Ovary (tissue), 10 donors: ENCODE data around the gene CCDC154. TPM values are rescaled to one million over a fixed set of nuclear protein-coding genes. Genes with fewer than 3 reads are reported as not detected.

Experiments
- DNase-seq, 5 donors: peaks; one replicate each; pipeline ENCODE4 v3.0.0-alpha.2; 2019 to 2020
- H3K27ac ChIP-seq, 2 donors: fragments of 200-600 bp; one replicate each; pipeline versions ENCODE4 v1.5.1 to v1.8.0; 2019 to 2022
- H3K27me3 ChIP-seq: fragments of 200-600 bp; one replicate; pipeline ENCODE4 v1.8.0; 2022
- H3K36me3 ChIP-seq: fragments of 200-600 bp; sonication (generic); one replicate; pipeline ENCODE4 v1.5.1; 2019
- H3K4me1 ChIP-seq: one replicate; pipeline ENCODE4 v1.8.1; 2013; ENCODE audit warnings: mild to moderate bottlenecking, moderate library complexity; ENCODE audit not compliant: insufficient read depth
- H3K4me3 ChIP-seq: fragments of 200-600 bp; sonication (generic); one replicate; pipeline ENCODE4 v1.5.1; 2017
- H3K9me3 ChIP-seq, 2 donors: fragments of 200-600 bp in 1 of 2; sonication (generic) in 1 of 2; one replicate each; pipeline versions ENCODE4 v1.5.1 to v1.8.1; 2013 to 2019; ENCODE audit warnings: mild to moderate bottlenecking in 1 of 2, moderate library complexity in 1 of 2
- CTCF ChIP-seq, 3 donors: fragments of 450-650 bp in 2 of 3; fragments of 200-600 bp in 1 of 3; IDR thresholded peaks; one replicate each; pipeline versions ENCODE4 v1.5.1 to v1.8.0; 2016 to 2022; ENCODE audit warnings: antibody characterized with exemption in 3 of 3, mild to moderate bottlenecking in 1 of 3
- EP300 ChIP-seq: sonication (generic); formaldehyde crosslinking; IDR thresholded peaks from one replicate; pipeline ENCODE4 v1.6.1; 2017; ENCODE audit warnings: antibody characterized with exemption
- POLR2A ChIP-seq: fragments of 450-650 bp; IDR thresholded peaks from one replicate; pipeline ENCODE4 v1.6.1; 2017; ENCODE audit warnings: antibody characterized with exemption, mild to moderate bottlenecking, moderate library complexity
- WGBS, 3 donors: extraction: QIAGEN DNeasy Blood & Tissue Kit in 1 of 3; methylation state at CpG; one replicate each; pipeline versions ENCODE4 v1.1.5 to v1.1.7; 2013 to 2017; 5-methylcytosine and 5-hydroxymethylcytosine counted together
- intact Hi-C, 4 donors: fragments of 100-400 bp; cut with DNase I; formaldehyde crosslinking; loops; one replicate each; pipeline versions ENCODE4 v1.11.0 to v1.15.1; 2022 to 2023
- long read RNA-seq, 3 donors: library from polyadenylated mRNA in 2 of 3; unstranded in 2 of 3; transcript quantifications; one replicate each; pipeline ENCODE4 v2.0.0 and lab custom pipeline, GENCODE V29; 2021 to 2026
- polyA plus RNA-seq, 2 donors: library from polyadenylated mRNA; stranded (reverse); fragments of 200-250 nt in 1 of 2; fragments of 350-450 nt in 1 of 2; fragmentation: Illumina TruSeq in 1 of 2; extraction: RNeasy Lipid Tissue Mini Kit (QIAGEN cat#74804) in 1 of 2; gene quantifications; one replicate each; pipeline ENCODE4 v1.2.3, GENCODE V29; 2013 to 2014
- total RNA-seq, 7 donors: library from RNA; depleted of rRNA in 2 of 7; stranded (reverse); fragments of >200 nt in 2 of 7; fragmentation: NEBNext Ultra II Directional in 3 of 7; extraction: Animal tissue kit (Norgen Biotek cat#: 25700) in 3 of 7; gene quantifications; one replicate each; pipeline versions ENCODE4 v1.1.0 to v1.2.4, GENCODE V29; 2016 to 2023
- donor health status: DM: no; HTN: no; CAD: no; lungs with moderate emphysema.
- donor health status: DM: no; HTN: no; CAD: no.
- donor health status: Bipolar disorder and iron deficiency.
- donor health status: DM: yes; HTN: yes; CAD: no.
- donor health status: DM: no; HTN: no; CAD: no.
- donor health status: DM: yes; HTN: yes; CAD: no.

Gene CCDC154
- total RNA-seq = 1 to 10 TPM; 1.3 to 3.5 (median 2.0) TPM
- polyA plus RNA-seq = 1 to 10 TPM in 1 of 2 donors, not detected in 1; 1.1 TPM
- long read RNA-seq, donor 1, partial matches to known transcripts = 4 of 11 reads
- long read RNA-seq, donor 1, other reads (novel, unspliced or antisense) = 7 of 11 reads
- long read RNA-seq, donor 2 = 0 reads
- long read RNA-seq, donor 3, partial matches to known transcripts = 0 of 2 reads
- long read RNA-seq, donor 3, other reads (novel, unspliced or antisense) = 2 of 2 reads

GRCh38 chr16:1443980-1444729, at the start of gene CCDC154:
Gene CCDC154 (minus strand): TSS chr16:1444556. CDS start chr16:1444322, 234 bp downstream.
- H3K4me1 ChIP-seq = peaks cover 3% of the 10 kb centered on the region
- no peak within 1 kb of the TSS for H3K4me3 ChIP-seq
- WGBS, 3 donors = 65 to 76% (median 75%) methylated on average over 22 to 27 of the region's 27 CpGs
- H3K27ac ChIP-seq = no peak within 1 kb of the TSS
- H3K27me3 ChIP-seq = no peaks in the 10 kb centered on the region
- TF ChIP-seq EP300 (no peak), POLR2A (no peak), CTCF (IDR thresholded peaks at IDR 0.05) (no peak)
- no peak for DNase-seq
- intact Hi-C loops = no loop called here
- H3K9me3 ChIP-seq = no peaks in the 10 kb centered on the region
- no peaks in the 10 kb centered on the region for H3K36me3 ChIP-seq

- Histone ChIP-seq H3K27me3 (no peaks in the 10 kb centered on the region), H3K4me1 (peaks cover 6% of the 10 kb centered on the region), H3K4me3 (peak overlapping the region; percentile 66), H3K36me3 (no peaks in the 10 kb centered on the region), H3K9me3 (no peaks in the 10 kb centered on the region), H3K27ac (peak overlapping the region; percentile 51 to 64)
- WGBS, 3 donors = 0 to 1% (median 0%) methylated on average over 14 to 30 of the region's 30 CpGs
- intact Hi-C loops = loop anchor here in 1 of 4 donors (10.0 kb wide), 1 partner anchor 69 kb away; the partner anchor contains the start of gene UQCC4
- TF ChIP-seq CTCF (IDR thresholded peaks at IDR 0.05) (no peak), POLR2A (no peak), EP300 (no peak)
- no peak for DNase-seq
Observed at GRCh38 chr16:1493746-1494094, 49.4 kb upstream of the CCDC154 start.

- Histone ChIP-seq H3K4me3 (peak within 1 kb of the TSS; percentile 66), H3K9me3 (no peaks in the 10 kb centered on the region), H3K27ac (peak within 1 kb of the TSS; percentile 51 to 64), H3K4me1 (peaks cover 6% of the 10 kb centered on the region), H3K27me3 (no peaks in the 10 kb centered on the region), H3K36me3 (no peaks in the 10 kb centered on the region)
- TF ChIP-seq EP300 = no peak
- TF ChIP-seq CTCF (IDR thresholded peaks at IDR 0.05) = peak in 1 of 3 donors; percentile 3
- TF ChIP-seq POLR2A = peak; percentile 29
- WGBS, 3 donors = 0 to 3% (median 1%) methylated on average over 35 to 89 of the region's 89 CpGs
- intact Hi-C loops = loop anchor here in 1 of 4 donors (10.0 kb wide), 1 partner anchor 68 kb away; the partner anchor contains the start of gene UQCC4
- DNase-seq = peak; percentile 75 to 89 (median 87)
Observed at GRCh38 chr16:1492923-1493745, 48.8 kb upstream of the CCDC154 start, which contains the start of gene TELO2. Gene TELO2 (plus strand): TSS chr16:1493360. CDS start chr16:1494282, 922 bp downstream.
